ENCODE results near the gene HDHD3. TPM values are rescaled to one million over a fixed set of nuclear protein-coding genes. Genes with fewer than 3 reads are reported as not detected.

The HDHD3 gene
- polyA plus RNA-seq, 1 of the 3 experiments (the other 2 are of a cell fraction) = 17.1 TPM

DNA sequence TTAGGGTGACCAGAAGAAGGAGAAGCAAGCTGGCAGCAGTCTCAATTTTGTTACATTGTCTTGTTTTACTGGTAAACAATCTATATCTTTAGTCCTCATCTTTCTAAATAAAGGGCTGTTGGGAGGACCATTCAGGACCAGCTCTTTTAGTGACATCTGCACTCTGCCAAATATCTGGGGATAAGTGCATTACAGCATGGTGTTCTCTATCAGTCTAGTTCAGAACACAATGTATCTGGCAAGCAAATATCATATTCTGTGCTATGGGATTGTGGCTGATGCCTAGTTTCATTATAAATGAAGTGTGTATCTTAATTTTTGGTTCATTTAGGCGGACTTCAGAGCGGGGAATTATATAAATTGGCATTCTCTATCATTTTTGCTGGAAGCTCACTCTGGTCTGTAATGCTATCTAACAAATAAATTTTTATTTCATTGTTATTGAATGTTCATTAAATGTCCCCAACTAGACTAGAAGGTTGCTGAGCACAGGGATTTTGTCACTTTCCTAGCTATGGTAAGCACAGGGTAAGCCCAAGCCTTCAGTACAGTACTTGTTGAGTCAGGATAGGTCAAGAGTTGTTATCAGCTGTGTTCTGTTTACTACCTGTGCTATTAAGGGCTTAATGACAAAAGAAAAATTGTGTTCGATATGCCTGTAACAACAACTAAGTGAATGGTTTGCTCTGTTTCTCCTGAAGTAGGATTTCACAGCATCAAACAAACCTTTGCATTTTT is 48.6 kb downstream of the HDHD3 start:
- no peak for DNase-seq
- Histone ChIP-seq H3K9me3 (no peaks in the 10 kb centered on the region), H3K36me3 (replicated peaks in 1 of 2; ENCODE audit: control insufficient read depth in 1 of 2, insufficient read depth in 2 of 2, low read length in 1 of 2) (no peaks in the 10 kb centered on the region), H3K4me1 (ENCODE audit: control insufficient read depth in 1 of 2, insufficient read depth in 2 of 2, low read depth in 1 of 2, low read length in 1 of 2) (no peaks in the 10 kb centered on the region), H3F3A (replicated peaks; ENCODE audit: insufficient read depth) (no peaks in the 10 kb centered on the region), H3K4me2 (no peak overlapping the region), H3K27ac (ENCODE audit: low read depth in 2 of 2, low read length in 1 of 2) (no peak overlapping the region), H2AFZ (ENCODE audit: low read depth) (no peak overlapping the region), H3K79me2 (ENCODE audit: insufficient read depth) (no peaks in the 10 kb centered on the region), H3K9ac (no peak overlapping the region), H3K4me3 (ENCODE audit: low read depth in 2 of 2, low read length in 1 of 2) (no peak overlapping the region), H3K27me3 (ENCODE audit: insufficient read depth) (no peaks in the 10 kb centered on the region), H3K9me2 (no peaks in the 10 kb centered on the region), H4K20me1 (ENCODE audit: insufficient read depth) (no peaks in the 10 kb centered on the region)
- ChIA-PET POLR2A (no interaction called here), CTCF (interaction anchor here (1.8 to 2.6 kb wide), 2 partner anchors 10 to 78 kb away, joined by 6 read pairs; no protein-coding TSS in a partner anchor)
- WGBS (ENCODE audit: low lambda C conversion rate) = 93% methylated on average over 3 of the region's 3 CpGs
- TF ChIP-seq GATA2 (CRISPR knock-in tag; IDR thresholded peaks at IDR 0.05) (no peak), FOXM1 (IDR thresholded peaks at IDR 0.05; ENCODE audit: low read depth) (no peak), TAF1 (IDR thresholded peaks at IDR 0.05; ENCODE audit: borderline replicate concordance, low read depth, low read length) (no peak), EP300 (IDR thresholded peaks at IDR 0.05; ENCODE audit: borderline replicate concordance in 1 of 2, low read depth in 1 of 2, low read length in 1 of 2) (no peak), NRF1 (IDR thresholded peaks at IDR 0.05; ENCODE audit: low read depth, low read length) (no peak), POLR2AphosphoS5 (IDR thresholded peaks at IDR 0.05; ENCODE audit: low read depth, low read length) (no peak), MXI1 (IDR thresholded peaks at IDR 0.05; ENCODE audit: low read depth, low read length) (no peak), YY1 (IDR thresholded peaks at IDR 0.05; ENCODE audit: low read depth) (no peak), EZH2phosphoT487 (IDR thresholded peaks at IDR 0.05; ENCODE audit: borderline replicate concordance, low read depth) (no peak), CHD2 (IDR thresholded peaks at IDR 0.05; ENCODE audit: low read length, partially characterized antibody) (no peak), TEAD4 (IDR thresholded peaks at IDR 0.05; ENCODE audit: borderline replicate concordance, insufficient read depth) (no peak)
- TF ChIP-seq, protein P1, sequence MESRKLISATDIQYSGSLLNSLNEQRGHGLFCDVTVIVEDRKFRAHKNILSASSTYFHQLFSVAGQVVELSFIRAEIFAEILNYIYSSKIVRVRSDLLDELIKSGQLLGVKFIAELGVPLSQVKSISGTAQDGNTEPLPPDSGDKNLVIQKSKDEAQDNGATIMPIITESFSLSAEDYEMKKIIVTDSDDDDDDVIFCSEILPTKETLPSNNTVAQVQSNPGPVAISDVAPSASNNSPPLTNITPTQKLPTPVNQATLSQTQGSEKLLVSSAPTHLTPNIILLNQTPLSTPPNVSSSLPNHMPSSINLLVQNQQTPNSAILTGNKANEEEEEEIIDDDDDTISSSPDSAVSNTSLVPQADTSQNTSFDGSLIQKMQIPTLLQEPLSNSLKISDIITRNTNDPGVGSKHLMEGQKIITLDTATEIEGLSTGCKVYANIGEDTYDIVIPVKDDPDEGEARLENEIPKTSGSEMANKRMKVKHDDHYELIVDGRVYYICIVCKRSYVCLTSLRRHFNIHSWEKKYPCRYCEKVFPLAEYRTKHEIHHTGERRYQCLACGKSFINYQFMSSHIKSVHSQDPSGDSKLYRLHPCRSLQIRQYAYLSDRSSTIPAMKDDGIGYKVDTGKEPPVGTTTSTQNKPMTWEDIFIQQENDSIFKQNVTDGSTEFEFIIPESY (IDR thresholded peaks at IDR 0.05; ENCODE audit: borderline replicate concordance, low read depth) = no peak
- TF ChIP-seq, protein P2, sequence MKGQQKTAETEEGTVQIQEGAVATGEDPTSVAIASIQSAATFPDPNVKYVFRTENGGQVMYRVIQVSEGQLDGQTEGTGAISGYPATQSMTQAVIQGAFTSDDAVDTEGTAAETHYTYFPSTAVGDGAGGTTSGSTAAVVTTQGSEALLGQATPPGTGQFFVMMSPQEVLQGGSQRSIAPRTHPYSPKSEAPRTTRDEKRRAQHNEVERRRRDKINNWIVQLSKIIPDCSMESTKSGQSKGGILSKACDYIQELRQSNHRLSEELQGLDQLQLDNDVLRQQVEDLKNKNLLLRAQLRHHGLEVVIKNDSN (IDR thresholded peaks at IDR 0.05; ENCODE audit: borderline replicate concordance, low read depth) = no peak
- TF ChIP-seq, protein P3, sequence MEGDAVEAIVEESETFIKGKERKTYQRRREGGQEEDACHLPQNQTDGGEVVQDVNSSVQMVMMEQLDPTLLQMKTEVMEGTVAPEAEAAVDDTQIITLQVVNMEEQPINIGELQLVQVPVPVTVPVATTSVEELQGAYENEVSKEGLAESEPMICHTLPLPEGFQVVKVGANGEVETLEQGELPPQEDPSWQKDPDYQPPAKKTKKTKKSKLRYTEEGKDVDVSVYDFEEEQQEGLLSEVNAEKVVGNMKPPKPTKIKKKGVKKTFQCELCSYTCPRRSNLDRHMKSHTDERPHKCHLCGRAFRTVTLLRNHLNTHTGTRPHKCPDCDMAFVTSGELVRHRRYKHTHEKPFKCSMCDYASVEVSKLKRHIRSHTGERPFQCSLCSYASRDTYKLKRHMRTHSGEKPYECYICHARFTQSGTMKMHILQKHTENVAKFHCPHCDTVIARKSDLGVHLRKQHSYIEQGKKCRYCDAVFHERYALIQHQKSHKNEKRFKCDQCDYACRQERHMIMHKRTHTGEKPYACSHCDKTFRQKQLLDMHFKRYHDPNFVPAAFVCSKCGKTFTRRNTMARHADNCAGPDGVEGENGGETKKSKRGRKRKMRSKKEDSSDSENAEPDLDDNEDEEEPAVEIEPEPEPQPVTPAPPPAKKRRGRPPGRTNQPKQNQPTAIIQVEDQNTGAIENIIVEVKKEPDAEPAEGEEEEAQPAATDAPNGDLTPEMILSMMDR (IDR thresholded peaks at IDR 0.05) = no peak
- TF ChIP-seq, protein P4, sequence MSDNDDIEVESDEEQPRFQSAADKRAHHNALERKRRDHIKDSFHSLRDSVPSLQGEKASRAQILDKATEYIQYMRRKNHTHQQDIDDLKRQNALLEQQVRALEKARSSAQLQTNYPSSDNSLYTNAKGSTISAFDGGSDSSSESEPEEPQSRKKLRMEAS (IDR thresholded peaks at IDR 0.05; ENCODE audit: low read depth) = no peak
- TF ChIP-seq, protein P5, sequence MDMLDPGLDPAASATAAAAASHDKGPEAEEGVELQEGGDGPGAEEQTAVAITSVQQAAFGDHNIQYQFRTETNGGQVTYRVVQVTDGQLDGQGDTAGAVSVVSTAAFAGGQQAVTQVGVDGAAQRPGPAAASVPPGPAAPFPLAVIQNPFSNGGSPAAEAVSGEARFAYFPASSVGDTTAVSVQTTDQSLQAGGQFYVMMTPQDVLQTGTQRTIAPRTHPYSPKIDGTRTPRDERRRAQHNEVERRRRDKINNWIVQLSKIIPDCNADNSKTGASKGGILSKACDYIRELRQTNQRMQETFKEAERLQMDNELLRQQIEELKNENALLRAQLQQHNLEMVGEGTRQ (IDR thresholded peaks at IDR 0.05; ENCODE audit: borderline replicate concordance, low read depth, low read length) = no peak
- TF ChIP-seq, protein P6, sequence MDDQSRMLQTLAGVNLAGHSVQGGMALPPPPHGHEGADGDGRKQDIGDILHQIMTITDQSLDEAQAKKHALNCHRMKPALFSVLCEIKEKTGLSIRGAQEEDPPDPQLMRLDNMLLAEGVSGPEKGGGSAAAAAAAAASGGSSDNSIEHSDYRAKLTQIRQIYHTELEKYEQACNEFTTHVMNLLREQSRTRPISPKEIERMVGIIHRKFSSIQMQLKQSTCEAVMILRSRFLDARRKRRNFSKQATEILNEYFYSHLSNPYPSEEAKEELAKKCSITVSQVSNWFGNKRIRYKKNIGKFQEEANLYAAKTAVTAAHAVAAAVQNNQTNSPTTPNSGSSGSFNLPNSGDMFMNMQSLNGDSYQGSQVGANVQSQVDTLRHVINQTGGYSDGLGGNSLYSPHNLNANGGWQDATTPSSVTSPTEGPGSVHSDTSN (IDR thresholded peaks at IDR 0.05) = no peak

Measured in SK-N-SH (cell line).